GM12878 (cell line): ENCODE data around the gene SLC17A7. TPM values are rescaled to one million over a fixed set of nuclear protein-coding genes. Genes with fewer than 3 reads are reported as not detected.
A peak's percentile ranks its signal among the peaks of the same experiment; 100 is the strongest.

Source experiments
- BMI1 ChIP-seq: fragments of 450-650 bp; IDR thresholded peaks from 2 replicates; pipeline ENCODE4 v1.6.1; 2016; ENCODE audit warnings: mild to moderate bottlenecking, moderate library complexity, borderline replicate concordance
- CHD1 ChIP-seq: IDR thresholded peaks from 2 replicates; pipeline ENCODE4 v1.6.1; 2012; ENCODE audit warnings: low read depth, low read length, improper control_type of control experiment
- CHD2 ChIP-seq: IDR thresholded peaks from 2 replicates; pipeline ENCODE4 v1.6.1; 2011; ENCODE audit warnings: low read depth, low read length, improper control_type of control experiment, borderline replicate concordance
- IRF5 ChIP-seq: fragments of 450-650 bp; IDR thresholded peaks from 2 replicates; pipeline ENCODE4 v1.6.1; 2017; ENCODE audit warnings: borderline replicate concordance
- KLF5 ChIP-seq: fragments of 450-650 bp; IDR thresholded peaks from 2 replicates; pipeline ENCODE4 v1.6.1; 2014; ENCODE audit warnings: mild to moderate bottlenecking; ENCODE audit not compliant: partially characterized antibody
- MAX ChIP-seq: IDR thresholded peaks from 2 replicates; pipeline ENCODE4 v1.6.1; 2012; ENCODE audit warnings: low read depth, low read length, improper control_type of control experiment
- MEF2B ChIP-seq: fragments of 450-650 bp; IDR thresholded peaks from 2 replicates; pipeline ENCODE4 v1.6.1; 2018; ENCODE audit warnings: mild to moderate bottlenecking, moderate library complexity; ENCODE audit not compliant: partially characterized antibody, poor library complexity, severe bottlenecking
- MTA2 ChIP-seq: fragments of 450-650 bp; IDR thresholded peaks from 2 replicates; pipeline ENCODE4 v1.6.1; 2016; ENCODE audit warnings: low read depth, mild to moderate bottlenecking, moderate library complexity
- PKNOX1 ChIP-seq: fragments of 450-650 bp; IDR thresholded peaks from 2 replicates; pipeline ENCODE4 v1.6.1; 2016; ENCODE audit warnings: mild to moderate bottlenecking
- POLR2A ChIP-seq: IDR thresholded peaks from 2 replicates; pipeline ENCODE4 v1.6.1; 2011; ENCODE audit warnings: low read depth, mild to moderate bottlenecking, low read length
- SUPT20H ChIP-seq: IDR thresholded peaks from 2 replicates; pipeline ENCODE4 v1.6.1; 2011; ENCODE audit warnings: low read depth, mild to moderate bottlenecking, low read length, moderate library complexity, borderline replicate concordance; ENCODE audit not compliant: control insufficient read depth
- ZBTB4 ChIP-seq: fragments of 450-650 bp; formaldehyde crosslinking; IDR thresholded peaks from 2 replicates; pipeline ENCODE4 v1.4.0; 2022; ENCODE audit warnings: mild to moderate bottlenecking, moderate library complexity
- ZBTB40 ChIP-seq: fragments of 450-650 bp; IDR thresholded peaks from 2 replicates; pipeline ENCODE4 v1.6.1; 2016; ENCODE audit warnings: mild to moderate bottlenecking, moderate library complexity, borderline replicate concordance
- ZZZ3 ChIP-seq: IDR thresholded peaks from 2 replicates; pipeline ENCODE4 v1.6.1; 2011; ENCODE audit warnings: low read depth; ENCODE audit not compliant: control insufficient read depth, insufficient read length
- polyA plus RNA-seq, 11 experiments: library from polyadenylated mRNA; depleted of rRNA in 4 of 11; unstranded in 6 of 11; stranded (reverse) in 5 of 11; fragments of >200 nt; fragmentation: Nextera tagmentation in 4 of 11; fragmentation: Illumina TruSeq in 1 of 11; extraction: Ambion mirVana in 4 of 11; extraction: Trizol in 1 of 11; gene quantifications; 1 replicate in 1 of 11; 2 replicates in 10 of 11; pipeline versions ENCODE4 v1.2.1 to v1.2.3, GENCODE V29; 2011 to 2016; ENCODE audit warnings: inconsistent platforms in 2 of 11, missing spikeins in 2 of 11, low read depth in 1 of 11
- total RNA-seq, 4 experiments: library from RNA; depleted of rRNA in 3 of 4; stranded (reverse); fragments of >200 nt in 3 of 4; fragmentation: Illumina TruSeq in 1 of 4; extraction: Trizol in 1 of 4; gene quantifications; 2 replicates each; pipeline versions ENCODE4 v1.2.1 to v1.2.3, GENCODE V29; 2013 to 2021

The SLC17A7 gene
- total and polyA plus RNA-seq, 10 of the 15 experiments (the other 5 are each of a cell fraction or from before 2014, with no cell fraction given), result 0.03 to 0.24 (median 0.06) TPM; not detected in 6

- TF ChIP-seq ZBTB40 (peak; percentile 46; the same call in 1 of the 2 replicates), BMI1 (no peak), MTA2 (no peak), SUPT20H (no peak), MEF2B (peak; percentile 55), ZBTB4 (CRISPR knock-in tag) (no peak), IRF5 (peak; percentile 46; the same call in 1 of the 2 replicates), POLR2A (no peak), CHD2 (peak; percentile 76; the same call in 1 of the 2 replicates), ZZZ3 (no peak), PKNOX1 (0 out of 2 replicates have a peak, but pooled peaks have one; percentile 19), CHD1 (no peak), KLF5 (no peak), MAX (peak; percentile 39; the same call in 1 of the 2 replicates)
These were observed 2.2 kb upstream of the SLC17A7 start (continued) for GRCh38 chr19:49443366-49444099.
